ENCODE measurements around the gene MRPL53.

GRCh38 chr2:74507145-74507925 is 34.9 kb upstream of the MRPL53 start, which contains the start of gene PCGF1:
- TF ChIP-seq, protein P1, sequence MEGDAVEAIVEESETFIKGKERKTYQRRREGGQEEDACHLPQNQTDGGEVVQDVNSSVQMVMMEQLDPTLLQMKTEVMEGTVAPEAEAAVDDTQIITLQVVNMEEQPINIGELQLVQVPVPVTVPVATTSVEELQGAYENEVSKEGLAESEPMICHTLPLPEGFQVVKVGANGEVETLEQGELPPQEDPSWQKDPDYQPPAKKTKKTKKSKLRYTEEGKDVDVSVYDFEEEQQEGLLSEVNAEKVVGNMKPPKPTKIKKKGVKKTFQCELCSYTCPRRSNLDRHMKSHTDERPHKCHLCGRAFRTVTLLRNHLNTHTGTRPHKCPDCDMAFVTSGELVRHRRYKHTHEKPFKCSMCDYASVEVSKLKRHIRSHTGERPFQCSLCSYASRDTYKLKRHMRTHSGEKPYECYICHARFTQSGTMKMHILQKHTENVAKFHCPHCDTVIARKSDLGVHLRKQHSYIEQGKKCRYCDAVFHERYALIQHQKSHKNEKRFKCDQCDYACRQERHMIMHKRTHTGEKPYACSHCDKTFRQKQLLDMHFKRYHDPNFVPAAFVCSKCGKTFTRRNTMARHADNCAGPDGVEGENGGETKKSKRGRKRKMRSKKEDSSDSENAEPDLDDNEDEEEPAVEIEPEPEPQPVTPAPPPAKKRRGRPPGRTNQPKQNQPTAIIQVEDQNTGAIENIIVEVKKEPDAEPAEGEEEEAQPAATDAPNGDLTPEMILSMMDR (conservative IDR thresholded peaks at IDR 0.05; ENCODE audit: low read depth in 2 of 2): peak; percentile 37 to 77
- TF ChIP-seq JUNB (IDR thresholded peaks at IDR 0.05; ENCODE audit: unreplicated experiment): no peak
